ENCODE data around the gene PYDC2.

PYDC2 gene

DNA sequence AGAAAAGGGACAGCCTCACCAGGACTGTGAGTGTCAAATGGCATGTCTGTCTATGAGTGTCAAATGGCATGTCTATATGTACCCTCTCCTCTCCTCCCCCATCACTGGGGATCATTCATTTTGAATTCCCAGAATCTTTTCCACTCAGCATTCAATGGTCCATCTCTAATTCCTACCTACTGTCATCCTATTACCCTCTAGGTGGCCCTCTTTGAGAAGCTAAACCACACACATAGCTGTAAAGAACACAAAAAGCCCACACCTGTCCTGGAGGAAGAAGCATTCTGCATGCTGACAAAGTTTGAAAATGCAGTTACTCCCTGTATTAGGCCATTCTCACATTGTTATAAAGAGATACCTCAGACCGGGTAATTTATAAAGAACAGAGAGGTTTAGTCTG lies 46.2 kb upstream of the PYDC2 start:
- Histone ChIP-seq H2AFZ (ENCODE audit: low read length) (no peak overlapping the region), H4K20me1 (ENCODE audit: insufficient read depth, low read length) (no peaks in the 10 kb centered on the region), H3K27me3 (ENCODE audit: insufficient read depth, low read length) (no peaks in the 10 kb centered on the region), H3K9me3 (ENCODE audit: low read length) (no peaks in the 10 kb centered on the region), H3K4me1 (ENCODE audit: insufficient read depth, low read length, severe bottlenecking) (no peaks in the 10 kb centered on the region), H3K4me2 (ENCODE audit: low read length) (no peak overlapping the region), H3K4me3 (ENCODE audit: low read depth, low read length, poor library complexity, severe bottlenecking) (no peak overlapping the region), H3K9me2 (ENCODE audit: low read depth, low read length) (no peaks in the 10 kb centered on the region), H3K79me2 (ENCODE audit: insufficient read depth, low read length) (no peaks in the 10 kb centered on the region), H3F3A (ENCODE audit: insufficient read depth, low read length) (no peaks in the 10 kb centered on the region), H3K9ac (ENCODE audit: low read length) (no peak overlapping the region), H3K27ac (ENCODE audit: low read depth, low read length, poor library complexity, severe bottlenecking) (no peak overlapping the region), H3K36me3 (ENCODE audit: insufficient read depth, low read length) (no peaks in the 10 kb centered on the region)
- no peak for TF ChIP-seq EZH2 (IDR thresholded peaks at IDR 0.05; ENCODE audit: borderline replicate concordance, low read length)
- TF ChIP-seq, protein P1, sequence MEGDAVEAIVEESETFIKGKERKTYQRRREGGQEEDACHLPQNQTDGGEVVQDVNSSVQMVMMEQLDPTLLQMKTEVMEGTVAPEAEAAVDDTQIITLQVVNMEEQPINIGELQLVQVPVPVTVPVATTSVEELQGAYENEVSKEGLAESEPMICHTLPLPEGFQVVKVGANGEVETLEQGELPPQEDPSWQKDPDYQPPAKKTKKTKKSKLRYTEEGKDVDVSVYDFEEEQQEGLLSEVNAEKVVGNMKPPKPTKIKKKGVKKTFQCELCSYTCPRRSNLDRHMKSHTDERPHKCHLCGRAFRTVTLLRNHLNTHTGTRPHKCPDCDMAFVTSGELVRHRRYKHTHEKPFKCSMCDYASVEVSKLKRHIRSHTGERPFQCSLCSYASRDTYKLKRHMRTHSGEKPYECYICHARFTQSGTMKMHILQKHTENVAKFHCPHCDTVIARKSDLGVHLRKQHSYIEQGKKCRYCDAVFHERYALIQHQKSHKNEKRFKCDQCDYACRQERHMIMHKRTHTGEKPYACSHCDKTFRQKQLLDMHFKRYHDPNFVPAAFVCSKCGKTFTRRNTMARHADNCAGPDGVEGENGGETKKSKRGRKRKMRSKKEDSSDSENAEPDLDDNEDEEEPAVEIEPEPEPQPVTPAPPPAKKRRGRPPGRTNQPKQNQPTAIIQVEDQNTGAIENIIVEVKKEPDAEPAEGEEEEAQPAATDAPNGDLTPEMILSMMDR (IDR thresholded peaks at IDR 0.05; ENCODE audit: low read length) = no peak

DNA sequence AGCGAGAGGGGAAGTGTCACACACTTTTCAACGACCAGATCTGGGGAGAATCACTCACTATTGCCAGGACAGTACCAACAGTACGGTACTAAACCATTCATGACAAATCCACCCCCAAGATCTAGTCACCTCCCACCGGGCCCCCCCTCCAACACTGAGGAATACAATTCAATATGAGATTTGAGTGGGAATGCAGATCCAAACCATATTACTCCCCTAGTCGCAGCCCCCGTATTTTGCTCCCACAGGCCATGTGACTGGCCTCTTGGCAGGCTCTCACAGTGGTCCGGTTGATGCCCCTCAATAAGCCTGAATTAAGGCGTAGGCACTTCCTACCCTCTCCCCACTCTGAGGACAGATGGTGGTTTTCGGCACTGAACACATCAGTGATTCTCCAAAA lies 45.4 kb upstream of the PYDC2 start:
- H3K9me3 ChIP-seq (ENCODE audit: low read length) = no peaks in the 10 kb centered on the region
- no peaks in the 10 kb centered on the region for H4K20me1 ChIP-seq (ENCODE audit: insufficient read depth, low read length)
- no peaks in the 10 kb centered on the region for H3K79me2 ChIP-seq (ENCODE audit: insufficient read depth, low read length)
- H3K27me3 ChIP-seq (ENCODE audit: insufficient read depth, low read length) = no peaks in the 10 kb centered on the region
- no peak overlapping the region for H3K4me2 ChIP-seq (ENCODE audit: low read length)
- H3K27ac ChIP-seq (ENCODE audit: low read depth, low read length, poor library complexity, severe bottlenecking) = no peak overlapping the region
- no peak for TF ChIP-seq EZH2 (IDR thresholded peaks at IDR 0.05; ENCODE audit: borderline replicate concordance, low read length)
- TF ChIP-seq, protein P1 (IDR thresholded peaks at IDR 0.05; ENCODE audit: low read length) = no peak
- no peaks in the 10 kb centered on the region for H3K4me1 ChIP-seq (ENCODE audit: insufficient read depth, low read length, severe bottlenecking)
- H3K9ac ChIP-seq (ENCODE audit: low read length) = no peak overlapping the region
- no peak overlapping the region for H2AFZ ChIP-seq (ENCODE audit: low read length)
- H3K9me2 ChIP-seq (ENCODE audit: low read depth, low read length) = no peaks in the 10 kb centered on the region
- no peaks in the 10 kb centered on the region for H3K36me3 ChIP-seq (ENCODE audit: insufficient read depth, low read length)
- H3F3A ChIP-seq (ENCODE audit: insufficient read depth, low read length) = no peaks in the 10 kb centered on the region
- no peak overlapping the region for H3K4me3 ChIP-seq (ENCODE audit: low read depth, low read length, poor library complexity, severe bottlenecking)

DNA sequence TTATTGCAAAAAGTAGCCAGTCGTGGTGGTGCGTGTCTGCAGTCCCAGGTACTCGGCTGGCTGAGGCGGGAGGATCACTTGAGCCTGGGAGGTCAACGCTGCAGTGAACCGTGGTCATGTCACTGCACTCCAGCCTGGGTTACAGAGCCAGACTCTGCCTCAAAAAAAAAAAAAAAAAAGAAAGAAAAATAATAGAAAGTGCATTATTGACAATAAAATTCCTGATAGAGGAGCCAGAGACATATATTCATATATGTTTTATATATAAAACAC lies 43.6 kb upstream of the PYDC2 start:
- no peak overlapping the region for H3K4me2 ChIP-seq (ENCODE audit: low read length)
- no peak overlapping the region for H3K9ac ChIP-seq (ENCODE audit: low read length)
- H4K20me1 ChIP-seq (ENCODE audit: insufficient read depth, low read length) = no peaks in the 10 kb centered on the region
- TF ChIP-seq EZH2 (IDR thresholded peaks at IDR 0.05; ENCODE audit: borderline replicate concordance, low read length) = no peak
- TF ChIP-seq, protein P1 (IDR thresholded peaks at IDR 0.05; ENCODE audit: low read length) = no peak
- H3K4me3 ChIP-seq (ENCODE audit: low read depth, low read length, poor library complexity, severe bottlenecking) = no peak overlapping the region
- no peak overlapping the region for H3K27ac ChIP-seq (ENCODE audit: low read depth, low read length, poor library complexity, severe bottlenecking)
- H3K9me2 ChIP-seq (ENCODE audit: low read depth, low read length) = no peaks in the 10 kb centered on the region
- no peaks in the 10 kb centered on the region for H3K79me2 ChIP-seq (ENCODE audit: insufficient read depth, low read length)
- H3K4me1 ChIP-seq (ENCODE audit: insufficient read depth, low read length, severe bottlenecking) = no peaks in the 10 kb centered on the region
- H3K9me3 ChIP-seq (ENCODE audit: low read length) = no peaks in the 10 kb centered on the region
- no peak overlapping the region for H2AFZ ChIP-seq (ENCODE audit: low read length)
- no peaks in the 10 kb centered on the region for H3K36me3 ChIP-seq (ENCODE audit: insufficient read depth, low read length)
- H3F3A ChIP-seq (ENCODE audit: insufficient read depth, low read length) = no peaks in the 10 kb centered on the region
- no peaks in the 10 kb centered on the region for H3K27me3 ChIP-seq (ENCODE audit: insufficient read depth, low read length)

All from OCI-LY1 (cell line).